Ascending aorta (tissue), 2 donors: Measurements from ENCODE around the gene RPL27. TPM values are rescaled to one million over a fixed set of nuclear protein-coding genes. Genes with fewer than 3 reads are reported as not detected.

Experiments
- DNase-seq, 2 donors: peaks; one replicate each; pipeline ENCODE4 v3.0.0-alpha.2; 2019; ENCODE audit warnings: low spot score in 2 of 2
- H3K27ac ChIP-seq, 2 donors: fragments of 200-600 bp; sonication (generic); one replicate each; pipeline ENCODE4 v1.5.1; 2016 to 2017; ENCODE audit warnings: mild to moderate bottlenecking in 1 of 2
- H3K27me3 ChIP-seq: fragments of 200-600 bp; sonication (generic); one replicate; pipeline ENCODE4 v1.5.1; 2017
- H3K36me3 ChIP-seq, 2 donors: fragments of 200-600 bp; sonication (generic); one replicate each; pipeline ENCODE4 v1.5.1; 2016
- H3K4me1 ChIP-seq, 2 donors: fragments of 200-600 bp; sonication (generic); one replicate each; pipeline ENCODE4 v1.5.1; 2016 to 2017; ENCODE audit warnings: mild to moderate bottlenecking in 1 of 2
- H3K4me3 ChIP-seq, 2 donors: fragments of 200-600 bp; sonication (generic); one replicate each; pipeline ENCODE4 v1.5.1; 2016 to 2017; ENCODE audit warnings: mild to moderate bottlenecking in 1 of 2
- H3K9me3 ChIP-seq, 2 donors: fragments of 200-600 bp; sonication (generic); one replicate each; pipeline ENCODE4 v1.5.1; 2016
- CTCF ChIP-seq, 3 experiments: fragments of 200-600 bp in 2 of 3; fragments of 450-650 bp in 1 of 3; sonication (generic) in 2 of 3; IDR thresholded peaks; one replicate each; pipeline ENCODE4 v1.5.1; 2016 to 2019; ENCODE audit warnings: antibody characterized with exemption in 3 of 3, mild to moderate bottlenecking in 1 of 3, moderate library complexity in 1 of 3
- intact Hi-C: fragments of 100-400 bp; cut with DNase I; formaldehyde crosslinking; loops from one replicate; pipeline ENCODE4 v1.15.1; 2023
- total RNA-seq: library from RNA; depleted of rRNA; stranded (reverse); fragments of >200 nt; gene quantifications from one replicate; pipeline ENCODE4 v1.1.0, GENCODE V29; 2016

RPL27 gene
- total RNA-seq, 1 donor from 2014 or later: 417 TPM

- peak within 1 kb of the TSS; percentile 57 to 63 for H3K27ac ChIP-seq
- no peaks in the 10 kb centered on the region for H3K9me3 ChIP-seq
- intact Hi-C loops: loop anchor here (1.0 kb wide), 1 partner anchor 18 kb away; the partner anchor contains the start of gene RPL27
- TF ChIP-seq CTCF (IDR thresholded peaks at IDR 0.05): no peak
- H3K27me3 ChIP-seq: no peaks in the 10 kb centered on the region
- peaks cover 4 to 5% of the 10 kb centered on the region in 2 donors for H3K36me3 ChIP-seq
- H3K4me3 ChIP-seq: peak within 1 kb of the TSS; percentile 96 to 98
- DNase-seq: peak; percentile 65 to 96
- peaks cover 0 to 9% of the 10 kb centered on the region in 2 donors for H3K4me1 ChIP-seq
Measured at GRCh38 chr17:42980274-42980765, 17.9 kb upstream of the RPL27 start, which contains the start of gene RUNDC1. Gene RUNDC1 (plus strand): TSS chr17:42980565. CDS start chr17:42980577, 12 bp downstream.

DNA sequence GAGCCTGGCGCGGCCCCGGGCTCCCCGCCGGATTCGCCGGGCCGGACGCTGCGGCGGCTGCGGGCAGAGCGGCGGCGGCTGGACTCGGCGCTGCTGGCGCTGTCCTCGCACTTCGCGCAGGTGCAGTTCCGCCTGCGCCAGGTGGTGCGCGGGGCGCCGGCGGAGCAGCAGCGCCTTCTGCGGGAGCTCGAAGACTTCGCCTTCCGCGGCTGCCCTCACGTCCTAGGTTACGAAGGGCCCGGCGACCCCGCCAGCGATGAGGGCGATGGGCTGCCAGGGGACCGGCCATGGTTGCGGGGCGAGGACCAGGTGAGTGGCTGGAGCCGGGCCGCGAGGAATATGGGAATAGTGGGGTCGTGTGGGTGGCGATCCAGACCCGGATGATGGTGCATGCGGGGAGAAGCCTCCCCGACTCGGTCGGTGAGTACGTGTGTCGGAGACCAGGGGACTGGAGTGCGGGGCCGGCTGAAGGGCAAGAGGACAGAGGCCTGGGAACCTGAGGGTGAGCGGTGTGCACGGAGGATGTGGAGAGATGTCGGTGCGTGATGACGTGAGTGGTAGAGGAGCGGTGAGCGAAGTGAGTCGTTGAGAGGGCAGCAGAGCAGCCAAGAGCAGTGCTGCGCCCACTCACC lies 17.3 kb upstream of the RPL27 start:
- H3K27ac ChIP-seq: peak overlapping the region; percentile 57 to 63

GRCh38 chr17:42982266-42982665 lies 16.0 kb upstream of the RPL27 start:
- Histone ChIP-seq H3K27me3 (no peaks in the 10 kb centered on the region), H3K4me3 (peak overlapping the region in 1 of 2 donors; percentile 96), H3K4me1 (peaks cover 0 to 9% of the 10 kb centered on the region in 2 donors), H3K9me3 (no peaks in the 10 kb centered on the region), H3K27ac (no peak overlapping the region), H3K36me3 (peaks cover 17% of the 10 kb centered on the region in 2 donors)
- DNase-seq: no peak
- intact Hi-C loops: no loop called here
- no peak for TF ChIP-seq CTCF (IDR thresholded peaks at IDR 0.05)

More for the DNA sequence above, 17.3 kb upstream of the RPL27 start:
- peak in 1 of 3 experiments; percentile 23 for TF ChIP-seq CTCF (IDR thresholded peaks at IDR 0.05)
- Histone ChIP-seq H3K36me3 (peaks cover 6 to 8% of the 10 kb centered on the region in 2 donors), H3K27me3 (no peaks in the 10 kb centered on the region), H3K9me3 (no peaks in the 10 kb centered on the region), H3K4me3 (peak overlapping the region; percentile 96 to 98), H3K4me1 (peaks cover 0 to 9% of the 10 kb centered on the region in 2 donors)
- intact Hi-C loops: loop anchor here (1.0 kb wide), 1 partner anchor 17 kb away; the partner anchor contains the start of gene RPL27
- no peak for DNase-seq

DNA sequence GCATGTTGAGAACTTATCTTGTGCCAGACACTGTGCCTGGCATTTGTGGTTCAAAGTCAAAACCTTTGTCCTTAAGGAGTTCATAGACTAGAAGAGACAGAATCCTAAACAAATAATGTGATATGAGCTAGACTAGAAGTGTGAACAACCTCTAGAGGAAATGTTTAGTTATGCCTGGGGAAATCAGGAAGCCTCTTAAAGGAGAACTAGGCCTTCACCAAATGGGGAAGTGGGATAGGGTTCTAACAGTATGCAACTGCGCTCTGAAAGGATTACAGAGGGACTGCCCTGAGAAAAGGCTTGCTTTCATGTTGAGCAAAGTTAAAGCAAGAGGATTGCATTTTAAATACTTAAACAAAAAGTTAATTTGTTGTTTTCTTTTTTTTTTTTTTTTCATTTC lies 13.0 kb upstream of the RPL27 start:
- H3K27me3 ChIP-seq: no peaks in the 10 kb centered on the region
- peaks cover 46% of the 10 kb centered on the region in 2 donors for H3K36me3 ChIP-seq

DNA sequence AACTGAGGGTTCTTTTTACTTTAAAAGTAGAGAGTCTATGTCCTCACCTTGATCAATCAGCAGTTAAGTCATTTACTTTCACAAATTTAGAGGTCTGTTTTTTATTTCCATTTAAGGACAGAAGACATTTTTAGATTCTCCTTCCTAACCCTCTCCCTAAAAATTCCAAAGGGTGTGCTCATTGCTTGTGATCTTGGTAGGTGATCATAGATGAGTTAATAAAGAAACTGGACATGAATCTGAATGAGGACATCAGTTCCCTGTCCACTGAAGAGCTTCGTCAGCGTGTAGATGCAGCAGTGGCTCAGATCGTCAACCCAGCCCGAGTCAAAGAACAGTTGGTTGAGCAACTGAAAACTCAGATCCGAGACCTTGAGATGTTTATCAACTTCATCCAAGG lies 9.1 kb upstream of the RPL27 start:
- TF ChIP-seq CTCF (IDR thresholded peaks at IDR 0.05): no peak
- intact Hi-C loops: no loop called here
- no peak overlapping the region for H3K4me3 ChIP-seq
- peaks cover 62 to 69% of the 10 kb centered on the region in 2 donors for H3K36me3 ChIP-seq
- H3K4me1 ChIP-seq: no peaks in the 10 kb centered on the region
- DNase-seq: no peak
- no peaks in the 10 kb centered on the region for H3K9me3 ChIP-seq
- no peak overlapping the region for H3K27ac ChIP-seq
- no peaks in the 10 kb centered on the region for H3K27me3 ChIP-seq

More for the DNA sequence above, 13.0 kb upstream of the RPL27 start:
- Histone ChIP-seq H3K4me3 (no peak overlapping the region), H3K27ac (no peak overlapping the region), H3K9me3 (no peaks in the 10 kb centered on the region), H3K4me1 (peaks cover 0 to 4% of the 10 kb centered on the region in 2 donors)
- intact Hi-C loops: no loop called here
- no peak for TF ChIP-seq CTCF (IDR thresholded peaks at IDR 0.05)
- DNase-seq: no peak
